HG02610 (cell line): ENCODE results near the gene FHIP2A.
A peak's percentile ranks its signal among the peaks of the same experiment; 100 is the strongest.
"Not testable (repeated sequence)": the region's sequence is repeated elsewhere in the genome, so short reads cannot be mapped to it uniquely, and the experiment has no call there.

Experiments used
- ATAC-seq: cut with Tn5 transposase; IDR thresholded peaks from one replicate; pipeline ENCODE4 v1.9.1; 2021; ENCODE audit warnings: mild to moderate bottlenecking, moderate library complexity; ENCODE audit not compliant: unreplicated experiment

The FHIP2A gene

GRCh38 chr10:114821293-114821914 is at the start of gene FHIP2A:
Gene FHIP2A, plus strand, starts transcription at chr10:114821780. Its CDS starts 299 bp downstream, at chr10:114822079.
- peak; percentile 76 for ATAC-seq

DNA sequence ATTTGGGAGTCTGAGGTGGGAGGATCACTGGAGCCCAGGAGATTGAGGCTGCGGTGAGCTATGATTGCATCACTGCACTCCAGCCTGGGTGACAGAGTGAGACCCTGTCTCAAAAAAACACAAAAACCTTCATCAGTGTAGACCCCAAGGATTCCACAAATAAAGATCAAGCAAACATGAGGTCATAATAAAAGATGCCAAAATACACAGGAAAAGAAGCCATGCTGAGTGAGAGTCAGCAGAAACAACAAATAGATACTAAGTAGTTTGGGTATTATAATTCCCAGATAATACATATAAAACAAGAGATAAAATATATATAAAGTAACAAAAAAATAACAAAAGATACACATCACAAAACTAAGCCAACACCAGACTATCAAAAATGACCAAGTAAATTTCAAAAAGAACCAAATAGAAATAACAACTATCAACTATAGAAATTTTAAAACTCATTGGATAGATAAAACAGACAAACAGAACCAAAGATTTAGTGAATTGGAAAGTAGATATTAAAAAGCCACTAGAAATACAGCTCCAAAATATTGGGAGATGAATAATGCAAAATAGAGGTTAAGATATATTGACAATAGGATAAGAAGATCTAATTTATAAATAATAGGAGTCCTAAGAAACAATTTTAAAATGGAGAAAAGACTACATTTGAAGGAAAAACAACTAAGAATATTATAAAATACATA is 48.9 kb upstream of the FHIP2A start:
- no peak for ATAC-seq

GRCh38 chr10:114773197-114773532 is 48.4 kb upstream of the FHIP2A start:
- ATAC-seq: no peak

GRCh38 chr10:114775082-114775481 is 46.5 kb upstream of the FHIP2A start:
- ATAC-seq: not testable (repeated sequence)

DNA sequence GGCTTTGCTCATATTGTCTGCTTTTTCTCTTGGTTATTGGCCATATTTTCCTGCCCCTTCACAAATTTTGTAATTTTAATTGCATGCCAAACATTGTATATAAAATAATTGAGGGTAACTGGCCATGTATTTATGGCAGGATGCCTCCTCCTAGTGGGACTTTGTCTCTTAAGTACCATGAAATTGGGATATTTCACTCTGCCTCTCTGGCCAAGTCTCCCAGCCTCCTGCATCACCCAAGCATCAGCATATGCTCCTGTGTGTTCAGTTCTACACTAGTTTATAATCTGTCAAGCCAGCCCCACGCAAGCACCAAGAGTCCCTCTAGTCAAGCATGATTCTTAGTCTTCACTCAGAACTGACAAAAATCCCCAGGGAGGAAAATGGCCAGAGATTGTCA is 44.2 kb upstream of the FHIP2A start:
- ATAC-seq: no peak

GRCh38 chr10:114779803-114780576 is 41.6 kb upstream of the FHIP2A start:
- no peak for ATAC-seq

GRCh38 chr10:114780577-114781184 is 40.9 kb upstream of the FHIP2A start:
- ATAC-seq: no peak

- no peak for ATAC-seq
Observed at GRCh38 chr10:114782666-114783065, 38.9 kb upstream of the FHIP2A start.

GRCh38 chr10:114783686-114784085 is 37.9 kb upstream of the FHIP2A start:
- ATAC-seq: no peak

DNA sequence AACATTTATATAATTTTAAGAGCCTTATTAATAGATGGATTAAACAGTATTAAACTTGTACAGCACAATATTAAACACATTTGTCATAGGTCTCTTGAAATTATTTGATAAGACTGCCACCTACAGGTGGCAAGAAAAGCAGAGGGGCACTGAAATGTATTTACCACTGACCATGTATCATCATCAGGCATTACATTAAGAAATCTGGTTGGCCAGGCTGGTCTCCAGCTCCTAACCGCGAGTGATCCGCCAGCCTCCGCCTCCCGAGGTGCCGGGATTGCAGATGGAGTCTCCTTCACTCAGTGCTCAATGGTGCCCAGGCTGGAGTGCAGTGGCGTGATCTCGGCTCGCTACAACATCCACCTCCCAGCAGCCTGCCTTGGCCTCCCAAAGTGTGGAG is 35.1 kb upstream of the FHIP2A start:
- ATAC-seq: not testable (repeated sequence)

GRCh38 chr10:114787131-114787530 is 34.4 kb upstream of the FHIP2A start:
- not testable (repeated sequence) for ATAC-seq

DNA sequence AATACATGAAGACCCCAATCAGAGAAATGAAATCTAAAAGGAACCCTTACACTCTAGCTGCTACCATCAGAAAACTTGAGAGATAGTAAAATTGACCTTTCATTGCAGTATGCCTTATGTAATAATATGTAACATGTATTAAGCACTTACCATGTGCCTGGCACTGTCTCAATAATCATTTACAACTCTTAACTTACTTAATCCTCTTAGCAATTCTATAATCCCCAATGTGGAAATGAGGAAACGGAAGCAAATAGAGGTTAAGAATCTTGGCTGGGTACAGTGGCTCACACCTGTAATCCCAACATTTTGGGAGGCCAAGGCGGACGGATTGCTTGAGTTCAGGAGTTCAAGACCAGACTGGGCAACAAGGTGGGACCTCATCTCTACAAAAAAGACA is 29.8 kb upstream of the FHIP2A start:
- ATAC-seq: no peak

- no peak for ATAC-seq
Observed at GRCh38 chr10:114795039-114795438, 26.5 kb upstream of the FHIP2A start.

- ATAC-seq: no peak
Observed at GRCh38 chr10:114800361-114800760, 21.2 kb upstream of the FHIP2A start.

- ATAC-seq: peak; percentile 76
Observed at GRCh38 chr10:114801411-114801813, 20.2 kb upstream of the FHIP2A start.

DNA sequence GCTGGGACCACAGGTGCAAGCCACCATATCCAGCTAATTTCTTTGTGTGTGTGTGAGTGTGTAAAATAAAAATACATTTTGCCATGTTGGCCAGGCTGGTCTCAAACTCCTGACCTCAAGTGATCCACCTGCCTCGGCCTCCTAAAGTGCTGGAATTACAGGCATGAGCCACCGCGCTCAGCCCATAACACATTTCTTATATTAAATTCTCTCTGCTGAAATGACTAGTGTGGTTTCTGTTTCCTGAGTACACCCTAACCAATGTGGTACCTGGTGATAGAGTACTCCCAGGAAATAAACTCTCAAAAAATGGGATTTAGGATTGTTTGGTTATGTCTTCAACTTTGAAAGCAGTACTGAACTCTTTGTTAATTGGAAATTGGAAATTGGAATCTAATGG is 19.4 kb upstream of the FHIP2A start:
- ATAC-seq: no peak

GRCh38 chr10:114806562-114807391 is 14.8 kb upstream of the FHIP2A start:
- no peak for ATAC-seq

DNA sequence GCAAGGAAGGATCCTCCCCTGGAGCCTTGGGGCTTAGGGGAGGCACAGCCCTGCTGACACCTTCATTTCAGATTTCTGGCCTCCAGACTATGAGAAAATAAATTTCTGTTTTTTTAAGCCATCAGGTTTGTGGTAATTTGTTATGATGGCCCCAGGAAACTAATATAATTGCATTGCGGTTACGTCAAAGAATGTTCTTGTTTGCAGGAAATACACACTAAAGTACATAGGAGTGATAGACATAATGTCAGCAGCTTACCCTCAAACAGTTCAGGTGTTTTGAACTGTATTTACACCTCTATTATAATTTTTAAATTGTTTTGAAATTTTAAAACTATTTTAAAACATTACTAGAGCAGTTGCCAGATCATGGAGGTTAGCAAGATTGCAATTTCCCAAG is 12.6 kb upstream of the FHIP2A start:
- no peak for ATAC-seq

- ATAC-seq: peak; percentile 100
Observed at GRCh38 chr10:114810926-114811325, 10.7 kb upstream of the FHIP2A start.

DNA sequence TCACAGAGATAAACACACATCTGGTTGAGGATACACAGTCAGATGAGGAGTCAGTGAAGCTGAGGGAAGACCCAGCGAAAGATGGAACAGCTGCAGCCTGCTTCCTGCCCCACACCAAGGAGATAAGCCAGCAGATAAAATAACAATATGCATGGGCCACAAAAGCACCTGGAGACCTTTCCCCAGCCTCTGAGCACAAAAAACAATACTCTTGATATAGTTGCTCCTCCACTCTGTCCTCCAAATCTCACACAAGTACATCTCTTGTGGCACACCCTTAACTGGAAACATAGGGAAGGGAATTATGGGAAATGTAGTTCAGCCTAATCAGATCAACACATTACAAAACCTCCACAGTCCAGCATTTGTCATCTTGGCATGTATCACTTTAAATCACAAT is 9.7 kb upstream of the FHIP2A start:
- ATAC-seq: no peak

DNA sequence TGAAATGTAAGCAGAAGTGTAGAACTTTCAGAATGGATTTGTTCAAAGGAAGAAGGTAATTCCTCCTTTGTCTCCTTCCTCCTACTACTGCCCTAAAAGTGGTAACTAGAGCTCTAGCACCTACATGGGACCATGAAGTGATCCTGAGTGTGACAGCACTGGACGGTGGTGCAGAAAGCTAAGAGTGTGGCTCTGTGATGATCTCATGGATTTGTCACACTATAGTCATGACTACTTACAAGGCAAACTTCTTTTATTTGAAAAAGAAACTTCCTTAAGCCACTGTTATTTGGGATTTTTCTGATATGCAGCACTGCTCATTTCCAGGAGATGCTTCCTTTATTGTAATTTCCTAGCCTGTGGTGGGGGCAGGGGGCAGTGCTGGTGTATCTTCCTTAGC is 5.8 kb upstream of the FHIP2A start:
- ATAC-seq: no peak
